T-helper 17 cell (primary cell): ENCODE data around the gene MTURN. TPM values are rescaled to one million over a fixed set of nuclear protein-coding genes. Genes with fewer than 3 reads are reported as not detected.
A peak's percentile ranks its signal among the peaks of the same experiment; 100 is the strongest.

ENCODE experiments used
- ATAC-seq: fragments of 150-1000 bp; cut with Tn5 transposase; 2 replicates; pipeline ENCODE4 v1.10.0; 2021; ENCODE audit warnings: mild to moderate bottlenecking, moderate library complexity
- DNase-seq, 3 donors: peaks; one replicate each; pipeline versions ENCODE4 v3.0.0 to v3.0.0-alpha.2; 2020 to 2021
- H3K9me3 ChIP-seq: one replicate; pipeline ENCODE4 v1.7.0; 2013; ENCODE audit warnings: low read length, mild to moderate bottlenecking; ENCODE audit not compliant: control insufficient read depth, poor library complexity, severe bottlenecking
- H3K27ac Mint-ChIP-seq: one replicate; pipeline ENCODE4 v1.8.0; 2022; ENCODE audit warnings: mild to moderate bottlenecking, moderate library complexity, mixed read lengths
- H3K27me3 Mint-ChIP-seq: one replicate; pipeline ENCODE4 v1.8.0; 2022; ENCODE audit warnings: mixed read lengths
- H3K36me3 Mint-ChIP-seq: one replicate; pipeline ENCODE4 v1.8.0; 2022; ENCODE audit warnings: low read depth, mixed read lengths
- H3K4me1 Mint-ChIP-seq: one replicate; pipeline ENCODE4 v1.8.0; 2022; ENCODE audit warnings: mild to moderate bottlenecking, mixed read lengths
- H3K4me3 Mint-ChIP-seq: one replicate; pipeline ENCODE4 v1.8.0; 2022; ENCODE audit warnings: mild to moderate bottlenecking, moderate library complexity, mixed read lengths
- total RNA-seq, 4 donors: library from RNA in 2 of 4; stranded (reverse) in 2 of 4; gene quantifications; one replicate each; pipeline ENCODE4 v1.2.3 and lab custom pipeline; 2022 to 2026

MTURN gene
- total RNA-seq, 2 donors from 2014 or later, result 25.1 to 91.0 TPM

GRCh38 chr7:30169579-30169978 is 34.8 kb downstream of the MTURN start:
- H3K4me1 Mint-ChIP-seq, result peaks cover 7% of the 10 kb centered on the region
- no peak overlapping the region for H3K4me3 Mint-ChIP-seq
- H3K9me3 ChIP-seq, result no peaks in the 10 kb centered on the region
- H3K27me3 Mint-ChIP-seq, result peaks cover 4% of the 10 kb centered on the region
- ATAC-seq (no peak), DNase-seq (no peak)
- H3K27ac Mint-ChIP-seq, result no peak overlapping the region
- peaks cover 3% of the 10 kb centered on the region for H3K36me3 Mint-ChIP-seq

DNA sequence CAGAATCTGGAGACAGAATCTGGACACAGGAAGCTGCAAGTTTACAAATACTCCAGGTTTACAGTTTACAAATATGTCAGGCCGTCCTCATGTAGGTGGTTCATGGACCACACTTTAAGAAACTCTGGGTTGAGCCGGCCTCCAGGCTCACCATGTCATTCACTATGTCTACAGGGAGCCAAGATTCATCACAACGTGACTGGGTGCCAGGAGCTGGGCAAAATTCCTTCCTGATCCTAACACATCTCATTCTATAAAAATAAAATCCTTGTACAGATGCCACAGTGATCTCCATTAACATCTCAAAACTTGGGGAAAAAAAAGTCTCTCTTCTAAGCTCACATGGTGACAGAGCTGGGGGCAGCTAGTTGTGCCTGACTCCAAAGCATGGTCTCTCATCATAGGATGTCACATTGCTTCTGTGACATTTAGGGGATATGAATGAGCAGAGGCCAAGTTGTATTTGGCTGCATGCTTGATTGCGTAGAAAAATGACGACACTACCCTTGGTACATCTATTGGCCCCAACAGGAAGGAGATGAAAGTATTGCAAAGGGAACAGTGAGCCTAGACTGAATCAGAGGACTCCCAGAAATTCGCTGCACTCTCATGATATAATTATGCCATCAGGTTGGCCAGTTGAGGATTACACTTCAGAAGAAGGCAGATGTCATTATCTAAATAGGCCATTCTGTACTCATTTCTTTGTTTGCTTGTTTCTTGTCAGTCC is 35.9 kb downstream of the MTURN start:
- no peaks in the 10 kb centered on the region for H3K9me3 ChIP-seq
- Mint-ChIP-seq H3K36me3 (peaks cover 3% of the 10 kb centered on the region), H3K27me3 (peaks cover 4% of the 10 kb centered on the region), H3K27ac (no peak overlapping the region), H3K4me3 (no peak overlapping the region), H3K4me1 (peaks cover 6% of the 10 kb centered on the region)
- ATAC-seq (no peak), DNase-seq (no peak)

DNA sequence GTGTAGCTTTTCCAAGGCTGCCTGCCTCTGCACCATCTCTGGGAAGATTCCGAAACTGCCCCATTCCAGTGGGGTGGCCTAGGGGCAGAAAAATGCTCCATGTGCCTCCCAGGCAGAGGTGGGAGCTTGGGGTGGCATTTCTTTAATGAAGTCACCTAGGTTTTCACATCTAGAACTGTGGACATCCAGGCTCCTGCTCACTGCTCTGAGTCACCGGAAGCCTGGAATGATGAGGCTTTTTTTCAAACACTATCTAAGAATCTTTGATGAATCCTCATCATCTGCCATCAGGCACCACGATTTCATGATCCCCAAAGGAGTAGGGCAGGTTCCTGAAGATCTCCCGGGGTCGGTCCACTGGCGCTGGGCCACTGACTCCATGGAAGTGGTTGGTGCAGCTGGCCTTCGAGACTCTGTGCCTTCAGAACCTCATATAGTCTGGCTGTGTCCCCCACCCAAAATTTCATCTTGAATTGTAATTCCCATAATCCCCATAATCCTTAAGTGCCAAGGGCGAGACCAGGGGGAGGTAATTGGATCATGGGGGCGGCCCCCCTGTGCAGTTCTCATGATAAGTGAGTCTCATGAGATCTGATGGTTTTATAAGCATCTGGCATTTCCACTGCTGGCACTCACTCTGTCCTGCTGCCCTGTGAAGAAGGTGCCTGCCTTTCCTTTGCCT is 37.1 kb downstream of the MTURN start:
- peak overlapping the region; percentile 24 for H3K27ac Mint-ChIP-seq
- DNase-seq (no peak), ATAC-seq (no peak)
- peaks cover 4% of the 10 kb centered on the region for H3K27me3 Mint-ChIP-seq
- peaks cover 6% of the 10 kb centered on the region for H3K4me1 Mint-ChIP-seq
- H3K9me3 ChIP-seq, result no peaks in the 10 kb centered on the region
- no peak overlapping the region for H3K4me3 Mint-ChIP-seq
- H3K36me3 Mint-ChIP-seq, result peaks cover 3% of the 10 kb centered on the region

- Mint-ChIP-seq H3K36me3 (peaks cover 3% of the 10 kb centered on the region), H3K27ac (peak overlapping the region; percentile 24), H3K27me3 (peaks cover 4% of the 10 kb centered on the region), H3K4me3 (no peak overlapping the region), H3K4me1 (peaks cover 6% of the 10 kb centered on the region)
- no peak for DNase-seq
- ATAC-seq, result no peak
- no peaks in the 10 kb centered on the region for H3K9me3 ChIP-seq
These were observed 37.7 kb downstream of the MTURN start for GRCh38 chr7:30172451-30172850.

GRCh38 chr7:30173058-30173897 is 38.5 kb downstream of the MTURN start:
- H3K9me3 ChIP-seq, result no peaks in the 10 kb centered on the region
- no peak overlapping the region for H3K4me3 Mint-ChIP-seq
- H3K27ac Mint-ChIP-seq, result peak overlapping the region; percentile 24
- peaks cover 3% of the 10 kb centered on the region for H3K4me1 Mint-ChIP-seq
- ATAC-seq (no peak), DNase-seq (no peak)
- H3K36me3 Mint-ChIP-seq, result no peaks in the 10 kb centered on the region
- H3K27me3 Mint-ChIP-seq, result peaks cover 4% of the 10 kb centered on the region

GRCh38 chr7:30175180-30175579 is 40.4 kb downstream of the MTURN start:
- peaks cover 7% of the 10 kb centered on the region for H3K4me1 Mint-ChIP-seq
- ATAC-seq, result no peak
- no peaks in the 10 kb centered on the region for H3K9me3 ChIP-seq
- DNase-seq, result no peak
- H3K27ac Mint-ChIP-seq, result no peak overlapping the region
- no peaks in the 10 kb centered on the region for H3K27me3 Mint-ChIP-seq
- H3K36me3 Mint-ChIP-seq, result no peaks in the 10 kb centered on the region
- H3K4me3 Mint-ChIP-seq, result no peak overlapping the region

GRCh38 chr7:30175636-30176147 is 40.9 kb downstream of the MTURN start:
- Mint-ChIP-seq H3K27me3 (no peaks in the 10 kb centered on the region), H3K36me3 (no peaks in the 10 kb centered on the region), H3K4me3 (no peak overlapping the region), H3K4me1 (peaks cover 7% of the 10 kb centered on the region), H3K27ac (no peak overlapping the region)
- ATAC-seq (no peak), DNase-seq (no peak)
- H3K9me3 ChIP-seq, result no peaks in the 10 kb centered on the region

GRCh38 chr7:30176463-30177109 is 41.8 kb downstream of the MTURN start:
- Mint-ChIP-seq H3K27ac (no peak overlapping the region), H3K36me3 (no peaks in the 10 kb centered on the region), H3K27me3 (no peaks in the 10 kb centered on the region), H3K4me3 (no peak overlapping the region), H3K4me1 (peaks cover 7% of the 10 kb centered on the region)
- no peaks in the 10 kb centered on the region for H3K9me3 ChIP-seq
- ATAC-seq, result no peak
- no peak for DNase-seq

- peaks cover 7% of the 10 kb centered on the region for H3K4me1 Mint-ChIP-seq
- H3K36me3 Mint-ChIP-seq, result no peaks in the 10 kb centered on the region
- no peak for ATAC-seq
- no peak overlapping the region for H3K27ac Mint-ChIP-seq
- no peaks in the 10 kb centered on the region for H3K9me3 ChIP-seq
- DNase-seq, result no peak
- H3K27me3 Mint-ChIP-seq, result no peaks in the 10 kb centered on the region
- no peak overlapping the region for H3K4me3 Mint-ChIP-seq
These were observed 42.4 kb downstream of the MTURN start for GRCh38 chr7:30177186-30177585.

GRCh38 chr7:30177965-30178364 is 43.2 kb downstream of the MTURN start:
- DNase-seq (no peak), ATAC-seq (no peak)
- H3K9me3 ChIP-seq, result no peaks in the 10 kb centered on the region
- Mint-ChIP-seq H3K4me1 (peaks cover 4% of the 10 kb centered on the region), H3K4me3 (no peak overlapping the region), H3K36me3 (no peaks in the 10 kb centered on the region), H3K27me3 (no peaks in the 10 kb centered on the region), H3K27ac (no peak overlapping the region)

DNA sequence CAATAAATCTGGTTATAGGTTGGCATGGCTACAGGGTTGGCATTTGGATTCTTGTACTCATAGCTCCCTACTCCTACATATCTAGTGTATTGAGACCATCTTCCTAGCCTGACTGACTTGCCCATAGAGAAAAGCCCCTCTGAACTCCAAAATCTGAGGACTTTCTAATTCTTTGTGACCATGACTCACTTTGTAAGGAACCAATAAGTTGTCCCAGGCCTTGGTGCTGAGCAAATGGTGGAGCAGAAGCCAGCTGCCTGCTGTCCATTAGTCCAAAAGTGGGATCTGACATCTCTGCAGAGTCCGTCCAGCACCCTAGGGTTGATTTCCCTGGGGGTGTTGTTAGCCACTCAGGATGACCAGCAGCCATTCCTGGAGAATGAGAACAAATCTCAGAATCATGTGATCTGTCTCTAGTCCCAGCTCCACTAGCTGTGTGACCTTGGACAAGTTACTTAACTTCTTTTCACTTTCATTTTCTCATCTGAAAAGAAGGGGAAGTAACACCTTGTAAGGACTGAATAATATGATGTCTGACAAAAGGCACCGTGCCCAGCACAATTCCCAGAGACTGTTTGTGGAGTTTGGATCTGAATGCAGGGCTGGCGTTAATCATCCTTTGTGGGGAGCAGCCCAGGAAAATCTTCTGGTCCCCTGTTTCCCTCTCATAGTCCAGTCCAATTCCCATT is 44.1 kb downstream of the MTURN start:
- ATAC-seq (no peak), DNase-seq (no peak)
- Mint-ChIP-seq H3K4me3 (no peak overlapping the region), H3K27me3 (no peaks in the 10 kb centered on the region), H3K27ac (no peak overlapping the region), H3K4me1 (peaks cover 4% of the 10 kb centered on the region), H3K36me3 (no peaks in the 10 kb centered on the region)
- no peaks in the 10 kb centered on the region for H3K9me3 ChIP-seq

DNA sequence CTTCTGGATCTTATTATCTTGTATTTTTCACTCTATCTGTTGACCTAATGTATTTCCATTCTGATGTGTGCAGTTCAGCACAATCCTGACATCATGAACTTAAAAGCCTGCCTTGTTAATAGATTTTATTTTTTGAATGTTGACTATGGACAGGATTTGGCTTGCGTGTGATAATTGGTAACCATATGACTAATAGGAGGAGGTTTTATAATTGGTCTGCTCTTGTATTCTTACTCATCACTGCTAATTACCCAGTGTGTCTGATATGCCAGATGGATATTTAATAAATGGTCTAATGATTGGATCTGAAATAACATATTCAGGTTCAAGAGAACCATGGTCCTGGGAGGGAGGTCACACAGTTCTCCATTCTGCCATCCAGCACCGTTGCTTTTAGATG is 45.9 kb downstream of the MTURN start:
- ATAC-seq (no peak), DNase-seq (no peak)
- H3K27ac Mint-ChIP-seq, result no peak overlapping the region
- no peaks in the 10 kb centered on the region for H3K27me3 Mint-ChIP-seq
- H3K36me3 Mint-ChIP-seq, result no peaks in the 10 kb centered on the region
- H3K9me3 ChIP-seq, result no peaks in the 10 kb centered on the region
- H3K4me1 Mint-ChIP-seq, result peaks cover 4% of the 10 kb centered on the region
- H3K4me3 Mint-ChIP-seq, result no peak overlapping the region
